ENCODE results near the gene ACTRT2. TPM values are rescaled to one million over a fixed set of nuclear protein-coding genes. Genes with fewer than 3 reads are reported as not detected.

Gene ACTRT2
- total RNA-seq, 1 donor from 2014 or later = not detected

GRCh38 chr1:3002349-3003038, 18.8 kb upstream of the ACTRT2 start:
- Histone ChIP-seq H3K4me3 (ENCODE audit: low read length in 3 of 3) (no peak overlapping the region), H3K9me3 (ENCODE audit: control insufficient read depth in 3 of 3, low read length in 3 of 3) (peaks cover 0 to 3% (median 2%) of the 10 kb centered on the region in 3 donors), H3K27me3 (ENCODE audit: control insufficient read depth in 3 of 3, insufficient read depth in 3 of 3, low read length in 3 of 3) (peaks cover 45 to 71% (median 58%) of the 10 kb centered on the region in 3 donors), H3K4me1 (ENCODE audit: control insufficient read depth in 3 of 3, insufficient read depth in 3 of 3, low read length in 3 of 3) (no peaks in the 10 kb centered on the region), H3K36me3 (ENCODE audit: control insufficient read depth in 3 of 3, insufficient read depth in 3 of 3, low read length in 3 of 3) (no peaks in the 10 kb centered on the region), H3K9ac (ENCODE audit: low read depth in 1 of 3, low read length in 3 of 3) (no peak overlapping the region), H3K27ac (ENCODE audit: low read depth, low read length) (no peak overlapping the region)

- Histone ChIP-seq H3K36me3 (ENCODE audit: control insufficient read depth in 3 of 3, insufficient read depth in 3 of 3, low read length in 3 of 3) (no peaks in the 10 kb centered on the region), H3K4me1 (ENCODE audit: control insufficient read depth in 3 of 3, insufficient read depth in 3 of 3, low read length in 3 of 3) (no peaks in the 10 kb centered on the region), H3K27ac (ENCODE audit: low read depth, low read length) (no peak overlapping the region), H3K9me3 (ENCODE audit: control insufficient read depth in 3 of 3, low read length in 3 of 3) (peaks cover 0 to 6% (median 3%) of the 10 kb centered on the region in 3 donors), H3K9ac (ENCODE audit: low read depth in 1 of 3, low read length in 3 of 3) (no peak overlapping the region), H3K27me3 (ENCODE audit: control insufficient read depth in 3 of 3, insufficient read depth in 3 of 3, low read length in 3 of 3) (peaks cover 41 to 65% (median 61%) of the 10 kb centered on the region in 3 donors), H3K4me3 (ENCODE audit: low read length in 3 of 3) (no peak overlapping the region)
Measured at GRCh38 chr1:3003039-3003940, 18.0 kb upstream of the ACTRT2 start.

GRCh38 chr1:3003941-3004270, 17.4 kb upstream of the ACTRT2 start:
- Histone ChIP-seq H3K4me1 (ENCODE audit: control insufficient read depth in 3 of 3, insufficient read depth in 3 of 3, low read length in 3 of 3) (no peaks in the 10 kb centered on the region), H3K4me3 (ENCODE audit: low read length in 3 of 3) (no peak overlapping the region), H3K27me3 (ENCODE audit: control insufficient read depth in 3 of 3, insufficient read depth in 3 of 3, low read length in 3 of 3) (peaks cover 43 to 68% (median 63%) of the 10 kb centered on the region in 3 donors), H3K36me3 (ENCODE audit: control insufficient read depth in 3 of 3, insufficient read depth in 3 of 3, low read length in 3 of 3) (no peaks in the 10 kb centered on the region), H3K9me3 (ENCODE audit: control insufficient read depth in 3 of 3, low read length in 3 of 3) (peaks cover 0 to 12% (median 3%) of the 10 kb centered on the region in 3 donors), H3K9ac (ENCODE audit: low read depth in 1 of 3, low read length in 3 of 3) (no peak overlapping the region), H3K27ac (ENCODE audit: low read depth, low read length) (no peak overlapping the region)

DNA sequence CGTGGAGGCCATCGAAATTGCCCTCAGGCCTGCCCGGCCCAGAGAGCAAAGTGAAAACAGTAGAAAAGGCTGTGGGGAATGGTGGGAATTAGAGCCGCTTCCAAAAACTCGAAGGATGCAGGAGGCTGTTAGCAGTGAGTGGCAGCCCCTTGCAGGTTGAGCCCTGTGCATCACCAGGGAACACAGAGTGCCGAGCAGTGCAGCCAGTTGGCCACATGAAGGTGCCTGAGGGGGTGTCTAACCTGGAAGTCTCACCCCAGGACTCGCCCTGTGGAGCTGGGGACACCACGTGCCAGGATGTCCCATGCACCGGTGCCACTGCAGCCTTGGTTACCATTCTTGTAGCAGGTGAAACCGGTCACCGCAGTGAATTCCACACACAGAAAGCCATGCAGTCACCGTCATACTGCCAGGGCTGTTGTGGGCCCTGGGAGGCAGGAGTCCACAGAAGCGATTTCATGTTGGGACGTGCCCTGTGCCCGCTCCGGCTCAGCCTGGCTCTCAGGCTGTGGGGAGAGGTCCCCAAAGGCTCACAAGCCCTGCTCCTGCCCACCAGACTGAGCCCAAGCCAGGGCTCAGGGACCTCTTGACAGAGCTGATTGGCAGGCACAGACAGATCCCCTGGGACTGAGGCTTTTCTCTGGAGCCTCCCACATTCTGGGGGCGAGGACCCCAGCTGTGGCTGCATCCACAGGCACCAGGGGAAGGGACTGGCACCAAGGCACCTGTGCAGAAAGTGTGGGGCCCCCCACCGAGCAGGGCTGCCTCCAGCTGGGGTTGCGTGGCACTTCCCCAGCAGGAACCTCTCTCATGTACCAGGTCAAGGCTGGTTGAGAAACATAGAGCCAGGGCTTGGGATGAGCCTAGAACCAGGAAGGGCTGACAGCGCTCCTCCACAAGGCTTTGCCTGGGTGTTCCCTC, 16.7 kb upstream of the ACTRT2 start:
- H3K27me3 ChIP-seq (ENCODE audit: control insufficient read depth in 3 of 3, insufficient read depth in 3 of 3, low read length in 3 of 3) = peaks cover 47 to 69% (median 66%) of the 10 kb centered on the region in 3 donors
- H3K4me3 ChIP-seq (ENCODE audit: low read length in 3 of 3) = no peak overlapping the region
- H3K27ac ChIP-seq (ENCODE audit: low read depth, low read length) = no peak overlapping the region
- H3K9ac ChIP-seq (ENCODE audit: low read depth in 1 of 3, low read length in 3 of 3) = no peak overlapping the region
- H3K9me3 ChIP-seq (ENCODE audit: control insufficient read depth in 3 of 3, low read length in 3 of 3) = peaks cover 0 to 15% (median 3%) of the 10 kb centered on the region in 3 donors
- H3K4me1 ChIP-seq (ENCODE audit: control insufficient read depth in 3 of 3, insufficient read depth in 3 of 3, low read length in 3 of 3) = no peaks in the 10 kb centered on the region
- H3K36me3 ChIP-seq (ENCODE audit: control insufficient read depth in 3 of 3, insufficient read depth in 3 of 3, low read length in 3 of 3) = no peaks in the 10 kb centered on the region

DNA sequence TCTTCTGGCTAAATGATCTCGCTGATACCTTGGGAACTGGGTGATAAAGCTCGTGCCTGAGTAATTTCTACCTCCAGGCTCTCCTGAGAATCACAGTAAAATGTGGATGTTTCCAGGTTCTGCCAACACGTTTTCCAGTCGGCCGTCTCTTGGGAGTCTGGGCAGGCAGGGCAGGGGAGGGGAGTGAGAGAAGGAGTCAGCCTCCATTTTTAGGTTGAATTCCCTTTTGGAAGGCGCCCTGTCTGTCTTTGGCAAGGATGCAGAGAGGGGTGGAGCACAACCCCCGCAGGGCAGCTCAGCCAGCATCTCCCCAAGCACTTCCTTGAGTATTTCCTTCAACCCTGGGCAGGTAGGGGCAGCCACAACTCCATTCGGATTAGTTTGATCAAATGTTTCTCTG, 15.5 kb upstream of the ACTRT2 start:
- no peak overlapping the region for H3K4me3 ChIP-seq (ENCODE audit: low read length in 3 of 3)
- peaks cover 0 to 15% (median 3%) of the 10 kb centered on the region in 3 donors for H3K9me3 ChIP-seq (ENCODE audit: control insufficient read depth in 3 of 3, low read length in 3 of 3)
- H3K4me1 ChIP-seq (ENCODE audit: control insufficient read depth in 3 of 3, insufficient read depth in 3 of 3, low read length in 3 of 3) = no peaks in the 10 kb centered on the region
- peaks cover 45 to 62% (median 61%) of the 10 kb centered on the region in 3 donors for H3K27me3 ChIP-seq (ENCODE audit: control insufficient read depth in 3 of 3, insufficient read depth in 3 of 3, low read length in 3 of 3)
- no peak overlapping the region for H3K9ac ChIP-seq (ENCODE audit: low read depth in 1 of 3, low read length in 3 of 3)
- H3K27ac ChIP-seq (ENCODE audit: low read depth, low read length) = no peak overlapping the region
- no peaks in the 10 kb centered on the region for H3K36me3 ChIP-seq (ENCODE audit: control insufficient read depth in 3 of 3, insufficient read depth in 3 of 3, low read length in 3 of 3)

DNA sequence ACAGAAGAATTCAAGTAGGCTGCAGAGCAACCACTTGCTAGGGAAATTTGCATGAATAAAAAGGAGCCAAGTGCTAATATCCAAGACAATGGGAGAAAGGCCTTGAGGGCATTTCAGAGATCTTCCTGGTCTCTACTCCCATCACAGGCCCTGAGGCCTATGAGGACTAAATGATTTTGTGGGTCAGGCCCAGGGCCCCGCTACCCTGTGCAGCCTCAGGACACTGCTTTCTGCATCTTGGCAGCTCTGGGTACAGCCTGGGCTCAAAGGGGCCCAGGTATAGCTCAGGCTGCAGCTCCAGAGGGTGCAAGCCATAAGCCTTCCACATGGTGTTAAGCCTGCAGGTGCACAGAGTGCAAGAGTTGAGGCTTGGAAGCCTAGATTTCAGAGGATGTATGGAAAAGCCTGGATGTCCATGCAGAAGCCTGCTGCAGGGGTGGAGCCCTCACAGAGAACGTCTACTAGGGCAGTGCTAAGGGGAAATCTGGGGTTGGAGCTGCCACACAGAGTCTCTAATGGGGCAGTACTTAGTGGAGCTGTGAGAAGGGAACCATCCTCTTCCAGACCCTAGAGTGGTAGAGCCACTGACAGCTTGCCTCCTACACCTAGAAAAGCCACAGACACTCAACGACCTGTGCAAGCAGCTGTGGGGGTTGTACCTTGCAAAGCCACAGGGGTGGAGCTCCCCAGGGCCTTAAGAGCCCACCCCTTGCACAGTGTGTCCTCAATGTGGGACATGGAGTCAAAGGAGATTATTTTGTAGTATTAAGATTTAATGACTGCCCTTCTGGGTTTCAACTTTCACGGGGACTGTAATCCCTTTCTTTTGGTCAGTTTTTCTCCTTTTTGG, 13.7 kb upstream of the ACTRT2 start:
- Histone ChIP-seq H3K36me3 (ENCODE audit: control insufficient read depth in 3 of 3, insufficient read depth in 3 of 3, low read length in 3 of 3) (no peaks in the 10 kb centered on the region), H3K9ac (ENCODE audit: low read depth in 1 of 3, low read length in 3 of 3) (no peak overlapping the region), H3K27ac (ENCODE audit: low read depth, low read length) (no peak overlapping the region), H3K9me3 (ENCODE audit: control insufficient read depth in 3 of 3, low read length in 3 of 3) (peaks cover 0 to 15% (median 3%) of the 10 kb centered on the region in 3 donors), H3K27me3 (ENCODE audit: control insufficient read depth in 3 of 3, insufficient read depth in 3 of 3, low read length in 3 of 3) (peaks cover 42 to 55% (median 55%) of the 10 kb centered on the region in 3 donors), H3K4me1 (ENCODE audit: control insufficient read depth in 3 of 3, insufficient read depth in 3 of 3, low read length in 3 of 3) (peaks cover 0 to under 1% (median 0%) of the 10 kb centered on the region in 3 donors), H3K4me3 (ENCODE audit: low read length in 3 of 3) (no peak overlapping the region)

GRCh38 chr1:3009021-3009420, 12.2 kb upstream of the ACTRT2 start:
- H3K27ac ChIP-seq (ENCODE audit: low read depth, low read length) = no peak overlapping the region
- no peak overlapping the region for H3K9ac ChIP-seq (ENCODE audit: low read depth in 1 of 3, low read length in 3 of 3)
- H3K27me3 ChIP-seq (ENCODE audit: control insufficient read depth in 3 of 3, insufficient read depth in 3 of 3, low read length in 3 of 3) = peaks cover 43 to 55% (median 50%) of the 10 kb centered on the region in 3 donors
- peaks cover 0 to 4% (median 0%) of the 10 kb centered on the region in 3 donors for H3K4me1 ChIP-seq (ENCODE audit: control insufficient read depth in 3 of 3, insufficient read depth in 3 of 3, low read length in 3 of 3)
- H3K36me3 ChIP-seq (ENCODE audit: control insufficient read depth in 3 of 3, insufficient read depth in 3 of 3, low read length in 3 of 3) = no peaks in the 10 kb centered on the region
- H3K4me3 ChIP-seq (ENCODE audit: low read length in 3 of 3) = no peak overlapping the region
- H3K9me3 ChIP-seq (ENCODE audit: control insufficient read depth in 3 of 3, low read length in 3 of 3) = peaks cover 0 to 15% (median 3%) of the 10 kb centered on the region in 3 donors

GRCh38 chr1:3009556-3009955, 11.7 kb upstream of the ACTRT2 start:
- H3K27me3 ChIP-seq (ENCODE audit: control insufficient read depth in 3 of 3, insufficient read depth in 3 of 3, low read length in 3 of 3) = peaks cover 40 to 54% (median 47%) of the 10 kb centered on the region in 3 donors
- no peaks in the 10 kb centered on the region for H3K36me3 ChIP-seq (ENCODE audit: control insufficient read depth in 3 of 3, insufficient read depth in 3 of 3, low read length in 3 of 3)
- H3K9ac ChIP-seq (ENCODE audit: low read depth in 1 of 3, low read length in 3 of 3) = no peak overlapping the region
- H3K9me3 ChIP-seq (ENCODE audit: control insufficient read depth in 3 of 3, low read length in 3 of 3) = peaks cover 0 to 15% (median 3%) of the 10 kb centered on the region in 3 donors
- H3K4me3 ChIP-seq (ENCODE audit: low read length in 3 of 3) = no peak overlapping the region
- peaks cover 0 to 4% (median 0%) of the 10 kb centered on the region in 3 donors for H3K4me1 ChIP-seq (ENCODE audit: control insufficient read depth in 3 of 3, insufficient read depth in 3 of 3, low read length in 3 of 3)
- no peak overlapping the region for H3K27ac ChIP-seq (ENCODE audit: low read depth, low read length)

- peaks cover 44 to 53% (median 48%) of the 10 kb centered on the region in 3 donors for H3K27me3 ChIP-seq (ENCODE audit: control insufficient read depth in 3 of 3, insufficient read depth in 3 of 3, low read length in 3 of 3)
- no peaks in the 10 kb centered on the region for H3K36me3 ChIP-seq (ENCODE audit: control insufficient read depth in 3 of 3, insufficient read depth in 3 of 3, low read length in 3 of 3)
- H3K4me1 ChIP-seq (ENCODE audit: control insufficient read depth in 3 of 3, insufficient read depth in 3 of 3, low read length in 3 of 3) = peaks cover 0 to 4% (median 0%) of the 10 kb centered on the region in 3 donors
- peaks cover 0 to 15% (median 3%) of the 10 kb centered on the region in 3 donors for H3K9me3 ChIP-seq (ENCODE audit: control insufficient read depth in 3 of 3, low read length in 3 of 3)
- no peak overlapping the region for H3K9ac ChIP-seq (ENCODE audit: low read depth in 1 of 3, low read length in 3 of 3)
- H3K27ac ChIP-seq (ENCODE audit: low read depth, low read length) = no peak overlapping the region
- H3K4me3 ChIP-seq (ENCODE audit: low read length in 3 of 3) = no peak overlapping the region
Measured at GRCh38 chr1:3011127-3011526, 10.1 kb upstream of the ACTRT2 start.

Measured in skeletal muscle tissue (tissue), 4 donors.